ENCODE measurements around the gene PLLP. TPM values are rescaled to one million over a fixed set of nuclear protein-coding genes. Genes with fewer than 3 reads are reported as not detected.
"Not testable (repeated sequence)": the region's sequence is repeated elsewhere in the genome, so short reads cannot be mapped to it uniquely, and the experiment has no call there.

Gene PLLP
- total RNA-seq, 1 donor from 2014 or later: not detected

- no peak for TF ChIP-seq CTCF (IDR thresholded peaks at IDR 0.05)
- Mint-ChIP-seq H3K36me3 (ENCODE audit: low read depth) (no peaks in the 10 kb centered on the region), H3K9me3 (no peaks in the 10 kb centered on the region), H3K27me3 (no peaks in the 10 kb centered on the region), H3K4me3 (no peak overlapping the region), H3K27ac (no peak overlapping the region), H3K4me1 (no peaks in the 10 kb centered on the region)
- POLR2A ChIA-PET: no interaction called here
- no peak for DNase-seq
- ATAC-seq (ENCODE audit: low read depth): no peak
- intact Hi-C loops (cut with micrococcal nuclease): no loop called here
- CTCF ChIA-PET: interaction anchor here (0.9 kb wide), 1 partner anchor 215 kb away, joined by 3 read pairs; no protein-coding TSS in a partner anchor
Measured at GRCh38 chr16:57268804-57269800, 15.4 kb downstream of the PLLP start.

GRCh38 chr16:57267343-57267742 is 17.1 kb downstream of the PLLP start:
- H3K27ac Mint-ChIP-seq, CTCF ChIA-PET: not testable (repeated sequence)

GRCh38 chr16:57266531-57267260 is 17.8 kb downstream of the PLLP start:
- ChIA-PET POLR2A (no interaction called here), CTCF (no interaction called here)
- Mint-ChIP-seq H3K36me3 (ENCODE audit: low read depth) (no peaks in the 10 kb centered on the region), H3K4me3 (no peak overlapping the region), H3K9me3 (no peaks in the 10 kb centered on the region), H3K4me1 (no peaks in the 10 kb centered on the region), H3K27me3 (no peaks in the 10 kb centered on the region), H3K27ac (no peak overlapping the region)
- TF ChIP-seq CTCF (IDR thresholded peaks at IDR 0.05): no peak
- ATAC-seq (ENCODE audit: low read depth) (no peak), DNase-seq (no peak)
- intact Hi-C loops (cut with micrococcal nuclease): no loop called here

More at GRCh38 chr16:57267343-57267742, 17.1 kb downstream of the PLLP start:
- H3K27me3 Mint-ChIP-seq; H3K36me3 Mint-ChIP-seq (ENCODE audit: low read depth); H3K9me3 Mint-ChIP-seq; H3K4me3 Mint-ChIP-seq; POLR2A ChIA-PET; intact Hi-C loops (cut with micrococcal nuclease); ATAC-seq (ENCODE audit: low read depth); H3K4me1 Mint-ChIP-seq; DNase-seq: not testable (repeated sequence)

GRCh38 chr16:57265850-57266530 is 18.5 kb downstream of the PLLP start:
- POLR2A ChIA-PET: no interaction called here
- CTCF ChIA-PET: no interaction called here
- H3K27me3 Mint-ChIP-seq: no peaks in the 10 kb centered on the region
- H3K4me3 Mint-ChIP-seq: no peak overlapping the region
- no peak overlapping the region for H3K27ac Mint-ChIP-seq
- H3K9me3 Mint-ChIP-seq: no peaks in the 10 kb centered on the region
- ATAC-seq (ENCODE audit: low read depth): no peak
- DNase-seq: no peak
- intact Hi-C loops (cut with micrococcal nuclease): no loop called here
- no peaks in the 10 kb centered on the region for H3K4me1 Mint-ChIP-seq
- no peak for TF ChIP-seq CTCF (IDR thresholded peaks at IDR 0.05)
- no peaks in the 10 kb centered on the region for H3K36me3 Mint-ChIP-seq (ENCODE audit: low read depth)

- Mint-ChIP-seq H3K4me1 (peaks cover 8% of the 10 kb centered on the region), H3K36me3 (ENCODE audit: low read depth) (no peaks in the 10 kb centered on the region), H3K27ac (no peak overlapping the region), H3K4me3 (no peak overlapping the region), H3K9me3 (no peaks in the 10 kb centered on the region), H3K27me3 (no peaks in the 10 kb centered on the region)
- ATAC-seq (ENCODE audit: low read depth) (no peak), DNase-seq (no peak)
- intact Hi-C loops (cut with micrococcal nuclease): no loop called here
- TF ChIP-seq CTCF (IDR thresholded peaks at IDR 0.05): no peak
- CTCF ChIA-PET: no interaction called here
- POLR2A ChIA-PET: no interaction called here
Measured at GRCh38 chr16:57264950-57265371, 19.5 kb downstream of the PLLP start.

Data from activated B cell treated with CpG ODN at 0.5 μM for 24 hours (primary cell).